BLaER1 treated with 17β-estradiol and CSF1 and Interleukin-3, amounts not matched to agents 10 nM and 100 nM (cell line): ENCODE measurements around the gene LCN6.

Source experiments
- H3K27ac ChIP-seq, 11 experiments: shearing (Covaris generic); formaldehyde crosslinking; 2 replicates each; pipeline ENCODE4 v1.8.1; 2022
- H3K27me3 ChIP-seq, 11 experiments: shearing (Covaris generic); formaldehyde crosslinking; 2 replicates each; pipeline ENCODE4 v1.8.1; 2022
- H3K36me3 ChIP-seq, 11 experiments: shearing (Covaris generic); formaldehyde crosslinking; 2 replicates each; pipeline ENCODE4 v1.8.1; 2022
- H3K4me1 ChIP-seq, 10 experiments: shearing (Covaris generic); formaldehyde crosslinking; 2 replicates each; pipeline ENCODE4 v1.8.1; 2022
- H3K4me2 ChIP-seq, 11 experiments: shearing (Covaris generic); formaldehyde crosslinking; 2 replicates each; pipeline ENCODE4 v1.8.1; 2022
- H3K4me3 ChIP-seq, 10 experiments: shearing (Covaris generic); formaldehyde crosslinking; 2 replicates each; pipeline ENCODE4 v1.8.1; 2022
- H3K9ac ChIP-seq, 11 experiments: shearing (Covaris generic); formaldehyde crosslinking; 2 replicates each; pipeline ENCODE4 v1.8.1; 2022
- H3K9me3 ChIP-seq, 11 experiments: shearing (Covaris generic); formaldehyde crosslinking; replicated peaks in 1 of 11; 2 replicates each; pipeline ENCODE4 v1.8.1; 2022
- H4K20me1 ChIP-seq, 11 experiments: shearing (Covaris generic); formaldehyde crosslinking; 2 replicates each; pipeline ENCODE4 v1.8.1; 2022
- Cebpa-rat ChIP-seq, 11 experiments: shearing (Covaris generic); IDR thresholded peaks; 2 replicates each; pipeline ENCODE4 v1.8.1; 2022

Gene LCN6

GRCh38 chr9:136724772-136725171, 23.6 kb downstream of the LCN6 start:
- Histone ChIP-seq H3K36me3 (peaks cover 57 to 75% (median 71%) of the 10 kb centered on the region in 11 experiments), H3K4me2 (peak overlapping the region; percentile 89 to 100 (median 98); a peak in 21 of 22 replicates), H3K4me1 (peaks cover 66 to 84% (median 80%) of the 10 kb centered on the region in 10 experiments), H3K4me3 (peak overlapping the region in 7 of 10 experiments; percentile 38 to 99 (median 93); a peak in 9 of 20 replicates), H3K9me3 (no peaks in the 10 kb centered on the region), H4K20me1 (peaks cover 81 to 91% (median 85%) of the 10 kb centered on the region in 11 experiments), H3K27ac (no peak overlapping the region), H3K27me3 (no peaks in the 10 kb centered on the region), H3K9ac (peak overlapping the region in 10 of 11 experiments; percentile 18 to 98 (median 95); a peak in 13 of 22 replicates)
- TF ChIP-seq Cebpa-rat (IDR thresholded peaks at IDR 0.05), result no peak

GRCh38 chr9:136723989-136724388, 24.3 kb downstream of the LCN6 start:
- Histone ChIP-seq H3K9ac (peak overlapping the region in 10 of 11 experiments; percentile 15 to 98 (median 94); a peak in 11 of 22 replicates), H3K27ac (no peak overlapping the region), H3K36me3 (peaks cover 57 to 75% (median 71%) of the 10 kb centered on the region in 11 experiments), H3K4me3 (peak overlapping the region in 2 of 10 experiments; percentile 75 to 93; a peak in 1 of 20 replicates), H3K9me3 (no peaks in the 10 kb centered on the region), H4K20me1 (peaks cover 87 to 91% (median 89%) of the 10 kb centered on the region in 11 experiments), H3K4me1 (peaks cover 66 to 84% (median 80%) of the 10 kb centered on the region in 10 experiments), H3K27me3 (no peaks in the 10 kb centered on the region), H3K4me2 (peak overlapping the region; percentile 36 to 100 (median 96); a peak in 19 of 22 replicates)
- TF ChIP-seq Cebpa-rat (IDR thresholded peaks at IDR 0.05), result no peak

GRCh38 chr9:136723362-136723976, 24.9 kb downstream of the LCN6 start:
- peaks cover 57 to 78% (median 71%) of the 10 kb centered on the region in 11 experiments for H3K36me3 ChIP-seq
- TF ChIP-seq Cebpa-rat (IDR thresholded peaks at IDR 0.05), result no peak
- H3K9ac ChIP-seq, result peak overlapping the region in 9 of 11 experiments; percentile 8 to 98 (median 42); a peak in 6 of 22 replicates
- no peak overlapping the region for H3K27ac ChIP-seq
- H3K4me2 ChIP-seq, result peak overlapping the region in 10 of 11 experiments; percentile 36 to 100 (median 96); a peak in 18 of 22 replicates
- H3K4me3 ChIP-seq, result peak overlapping the region in 1 of 10 experiments; percentile 93; a peak in 2 of 20 replicates
- H3K4me1 ChIP-seq, result peaks cover 66 to 84% (median 80%) of the 10 kb centered on the region in 10 experiments
- H4K20me1 ChIP-seq, result peaks cover 87 to 95% (median 94%) of the 10 kb centered on the region in 11 experiments
- H3K27me3 ChIP-seq, result no peaks in the 10 kb centered on the region
- H3K9me3 ChIP-seq, result no peaks in the 10 kb centered on the region

- peak overlapping the region in 8 of 11 experiments; percentile 5 to 100 (median 92); a peak in 11 of 22 replicates for H3K4me2 ChIP-seq
- peaks cover 69 to 87% (median 83%) of the 10 kb centered on the region in 10 experiments for H3K4me1 ChIP-seq
- peaks cover 57 to 81% (median 71%) of the 10 kb centered on the region in 11 experiments for H3K36me3 ChIP-seq
- TF ChIP-seq Cebpa-rat (IDR thresholded peaks at IDR 0.05), result no peak
- H3K27ac ChIP-seq, result no peak overlapping the region
- H3K4me3 ChIP-seq, result 0 out of 20 replicates have a peak overlapping the region, but pooled peaks of 1 of the 10 experiments have one; percentile 93
- peaks cover 87 to 100% (median 99%) of the 10 kb centered on the region in 11 experiments for H4K20me1 ChIP-seq
- H3K9me3 ChIP-seq, result no peaks in the 10 kb centered on the region
- peak overlapping the region in 3 of 11 experiments; percentile 8 to 28 (median 26); a peak in 2 of 22 replicates for H3K9ac ChIP-seq
- H3K27me3 ChIP-seq, result no peaks in the 10 kb centered on the region
Observed at GRCh38 chr9:136722969-136723356, 25.4 kb downstream of the LCN6 start.

- no peak for TF ChIP-seq Cebpa-rat (IDR thresholded peaks at IDR 0.05)
- H3K9ac ChIP-seq, result peak overlapping the region in 4 of 11 experiments; percentile 8 to 28 (median 22); a peak in 3 of 22 replicates
- peaks cover 57 to 85% (median 71%) of the 10 kb centered on the region in 11 experiments for H3K36me3 ChIP-seq
- H3K4me3 ChIP-seq, result no peak overlapping the region
- no peaks in the 10 kb centered on the region for H3K9me3 ChIP-seq
- peaks cover 76 to 93% (median 85%) of the 10 kb centered on the region in 10 experiments for H3K4me1 ChIP-seq
- peaks cover 82 to 100% (median 98%) of the 10 kb centered on the region in 11 experiments for H4K20me1 ChIP-seq
- peak overlapping the region in 8 of 11 experiments; percentile 5 to 100 (median 65); a peak in 6 of 22 replicates for H3K4me2 ChIP-seq
- H3K27me3 ChIP-seq, result no peaks in the 10 kb centered on the region
- no peak overlapping the region; a peak in 1 of 22 replicates for H3K27ac ChIP-seq
Observed at GRCh38 chr9:136722093-136722968, 26.0 kb downstream of the LCN6 start.

- Histone ChIP-seq H3K4me2 (peak overlapping the region in 10 of 11 experiments; percentile 58 to 100 (median 82); a peak in 10 of 22 replicates), H3K36me3 (peaks cover 56 to 85% (median 65%) of the 10 kb centered on the region in 11 experiments)
Observed at GRCh38 chr9:136721339-136722092, 26.8 kb downstream of the LCN6 start.

GRCh38 chr9:136720898-136721338, 27.4 kb downstream of the LCN6 start:
- TF ChIP-seq Cebpa-rat (IDR thresholded peaks at IDR 0.05), result no peak
- Histone ChIP-seq H3K4me2 (peak overlapping the region in 10 of 11 experiments; percentile 58 to 100 (median 82); a peak in 16 of 22 replicates), H3K27me3 (no peaks in the 10 kb centered on the region), H3K27ac (peak overlapping the region in 7 of 11 experiments; percentile 2 to 54 (median 23); a peak in 6 of 22 replicates), H3K9ac (peak overlapping the region in 10 of 11 experiments; percentile 11 to 61 (median 31); a peak in 12 of 22 replicates), H3K36me3 (peaks cover 50 to 85% (median 61%) of the 10 kb centered on the region in 11 experiments), H3K9me3 (no peaks in the 10 kb centered on the region), H3K4me1 (peaks cover 75 to 100% (median 89%) of the 10 kb centered on the region in 10 experiments), H3K4me3 (no peak overlapping the region), H4K20me1 (peaks cover 68 to 100% (median 87%) of the 10 kb centered on the region in 11 experiments)

More at GRCh38 chr9:136721339-136722092, 26.8 kb downstream of the LCN6 start:
- H3K27ac ChIP-seq, result peak overlapping the region in 4 of 11 experiments; percentile 2 to 26 (median 8); a peak in 3 of 22 replicates
- H4K20me1 ChIP-seq, result peaks cover 74 to 100% (median 93%) of the 10 kb centered on the region in 11 experiments
- peaks cover 81 to 100% (median 89%) of the 10 kb centered on the region in 10 experiments for H3K4me1 ChIP-seq
- no peaks in the 10 kb centered on the region for H3K9me3 ChIP-seq
- peak overlapping the region in 6 of 11 experiments; percentile 6 to 61 (median 22); a peak in 5 of 22 replicates for H3K9ac ChIP-seq
- no peak for TF ChIP-seq Cebpa-rat (IDR thresholded peaks at IDR 0.05)
- no peak overlapping the region for H3K4me3 ChIP-seq
- H3K27me3 ChIP-seq, result no peaks in the 10 kb centered on the region
